NT2/D1 (cell line): ENCODE data around the gene LOXL1.

Experiments
- SUZ12 ChIP-seq: IDR thresholded peaks from 2 replicates; pipeline ENCODE4 v1.6.1; 2011; ENCODE audit not compliant: insufficient read length, insufficient read depth; ENCODE audit errors: extremely low read depth
- YY1 ChIP-seq: IDR thresholded peaks from 2 replicates; pipeline ENCODE4 v1.6.1; 2011; ENCODE audit not compliant: insufficient read length, insufficient read depth
- ZNF274 ChIP-seq: IDR thresholded peaks from 2 replicates; pipeline ENCODE4 v1.6.1; 2011; ENCODE audit warnings: mild to moderate bottlenecking, low read depth, low read length

GRCh38 chr15:73905225-73905827 is 20.9 kb upstream of the LOXL1 start:
- no peak for TF ChIP-seq YY1
- TF ChIP-seq SUZ12 = no peak
- TF ChIP-seq ZNF274 = no peak
